NCI-H1092 (cell line): Measurements from ENCODE around the gene AMZ2.
A peak's percentile ranks its signal among the peaks of the same experiment; 100 is the strongest.

Experiments
- DNase-seq: peaks from one replicate; lab custom pipeline; 2025; lab: John Stamatoyannopoulos, UW

The AMZ2 gene

DNA sequence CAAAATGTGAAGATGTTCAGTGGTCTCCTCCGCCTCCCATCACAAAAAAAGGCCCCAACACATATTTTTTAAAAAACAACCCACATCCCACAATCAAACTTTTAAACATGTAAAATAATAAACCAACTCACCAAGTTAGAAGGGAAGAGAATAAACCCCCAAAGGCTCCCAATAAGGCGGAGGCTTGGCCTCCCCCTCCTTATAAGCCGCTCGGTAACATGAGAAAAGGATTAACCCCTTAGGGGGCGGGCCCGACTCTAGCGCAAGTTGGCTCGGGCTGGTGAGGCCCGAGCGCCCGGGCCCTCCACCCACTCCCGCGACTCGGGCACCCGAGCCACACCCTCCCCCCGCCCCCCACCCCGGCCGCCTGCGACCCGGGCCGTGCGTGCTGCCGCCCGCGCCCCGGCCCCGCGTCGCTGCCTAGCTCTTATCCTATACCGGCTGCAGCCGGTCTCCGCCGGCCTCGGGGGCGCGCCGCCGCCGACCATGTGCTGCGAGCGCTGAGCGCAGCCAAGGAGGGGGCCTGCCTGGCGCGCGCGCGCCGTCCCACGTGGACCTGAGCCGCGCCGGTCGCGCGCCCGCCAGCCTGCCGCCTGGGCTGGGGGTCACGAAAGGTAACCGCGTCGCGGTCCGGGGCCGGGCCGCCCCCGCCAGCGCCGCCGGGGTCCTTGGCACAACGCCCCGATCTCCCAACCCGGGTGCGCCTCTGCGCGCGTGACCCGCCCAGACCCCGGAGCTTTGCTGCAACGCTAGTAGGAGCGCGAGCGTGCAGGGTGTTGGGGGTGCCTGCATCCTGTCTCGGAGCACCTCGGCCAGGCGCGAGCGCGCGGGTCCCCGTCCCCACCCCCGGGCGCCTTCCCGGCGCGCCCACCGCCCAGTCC, 43.4 kb downstream of the AMZ2 start, which contains the start of the genes ARSG and SLC16A6:
Gene ARSG (plus strand): TSS at position 541 of the 881 bp plus-strand sequence. CDS start 15,999 bp downstream, outside the sequence.
Gene SLC16A6 (minus strand): TSS at position 173 of the 881 bp plus-strand sequence. CDS start 12,807 bp downstream, outside the sequence.
- peak; percentile 70 for DNase-seq

DNA sequence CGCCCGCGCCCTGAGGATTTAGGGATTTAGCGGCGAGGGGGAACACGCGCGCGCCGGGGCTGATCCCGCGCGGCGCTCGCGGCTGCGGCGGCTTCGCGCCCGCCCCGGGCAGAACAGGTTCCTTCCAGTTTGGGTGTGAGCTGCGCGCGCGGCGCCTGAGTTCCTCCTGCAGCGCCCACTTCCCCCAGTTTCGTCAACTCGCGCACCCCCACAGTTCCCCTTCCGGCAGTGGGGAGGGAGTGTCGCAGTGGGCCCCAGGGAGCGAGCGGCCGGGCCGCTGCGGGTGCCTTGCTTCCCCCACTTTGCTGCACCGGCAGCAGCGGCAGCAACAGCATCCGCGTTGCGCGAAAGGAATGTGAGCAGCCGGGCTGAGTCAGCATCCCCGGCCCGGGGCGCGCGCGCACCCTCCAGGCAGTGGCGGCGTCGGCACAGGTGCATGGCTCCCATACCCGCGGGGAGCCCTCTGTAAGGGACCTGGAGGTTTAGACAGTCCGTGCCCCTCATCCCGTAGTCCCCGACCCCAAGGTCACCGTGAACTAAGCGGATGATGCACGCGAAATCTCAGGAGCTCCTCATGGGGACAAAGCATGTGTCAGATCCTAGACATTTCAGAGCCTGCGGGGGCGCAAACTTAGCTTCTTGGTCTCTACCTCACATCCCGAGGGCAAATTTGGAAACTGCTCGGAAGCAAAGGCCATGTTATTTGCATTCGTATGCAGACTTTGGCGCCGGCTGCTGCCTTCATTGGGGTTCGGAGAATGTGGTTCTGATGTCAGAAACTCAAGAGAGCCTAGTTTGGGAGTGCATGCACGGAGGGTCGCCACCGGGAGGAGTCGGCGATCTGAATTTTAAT, 44.2 kb downstream of the AMZ2 start:
- peak; percentile 43 for DNase-seq

DNA sequence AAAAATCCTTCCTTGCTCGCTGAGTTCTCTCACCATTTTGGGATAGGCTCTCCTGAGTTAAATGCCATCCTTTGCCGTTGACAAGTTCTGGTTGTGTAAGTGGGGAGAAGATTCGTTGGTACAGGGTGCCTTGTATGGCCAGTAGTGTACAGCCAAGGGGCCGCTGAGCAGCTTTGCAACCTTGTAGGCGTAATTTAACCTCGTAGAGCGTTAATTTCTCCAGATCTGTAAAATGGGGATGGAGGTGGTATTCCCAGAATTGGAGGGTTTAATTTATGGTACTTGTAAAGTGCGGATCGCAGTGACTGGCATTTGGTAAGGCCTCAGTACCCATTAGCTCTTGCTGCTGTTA, 44.8 kb downstream of the AMZ2 start:
- DNase-seq: no peak

DNA sequence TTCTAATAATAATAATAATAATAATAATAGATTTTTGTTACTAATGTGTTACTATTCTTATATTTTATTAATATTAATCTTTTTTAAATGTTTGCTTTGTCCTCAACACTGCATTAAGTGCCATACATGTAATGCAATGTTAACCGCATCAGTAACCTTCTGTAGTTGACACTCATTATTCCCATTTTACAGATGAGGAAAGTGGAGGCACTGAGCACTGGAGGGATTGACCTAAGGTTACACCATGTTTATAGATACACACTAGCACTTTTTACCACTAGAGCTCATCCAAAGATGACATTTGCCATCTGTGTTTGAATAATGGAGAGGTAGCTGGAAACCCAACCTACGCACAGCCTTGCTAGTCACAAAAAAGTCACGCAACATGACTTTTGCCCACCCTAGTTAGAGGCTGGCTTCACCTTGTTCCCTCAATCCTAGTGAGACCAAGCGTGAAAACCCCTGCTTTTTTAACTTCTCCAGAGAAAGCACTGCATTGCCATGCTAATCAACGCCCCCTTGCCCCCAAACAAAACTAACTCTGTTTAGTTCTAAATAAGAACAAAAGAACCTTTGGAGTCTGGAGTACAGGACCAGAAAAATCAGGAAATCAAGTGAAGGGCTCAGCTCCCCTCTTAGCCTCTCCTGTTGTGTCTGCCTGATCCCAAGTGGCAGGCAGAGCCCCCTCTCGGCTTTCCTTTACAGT, 45.8 kb downstream of the AMZ2 start:
- DNase-seq: no peak

DNA sequence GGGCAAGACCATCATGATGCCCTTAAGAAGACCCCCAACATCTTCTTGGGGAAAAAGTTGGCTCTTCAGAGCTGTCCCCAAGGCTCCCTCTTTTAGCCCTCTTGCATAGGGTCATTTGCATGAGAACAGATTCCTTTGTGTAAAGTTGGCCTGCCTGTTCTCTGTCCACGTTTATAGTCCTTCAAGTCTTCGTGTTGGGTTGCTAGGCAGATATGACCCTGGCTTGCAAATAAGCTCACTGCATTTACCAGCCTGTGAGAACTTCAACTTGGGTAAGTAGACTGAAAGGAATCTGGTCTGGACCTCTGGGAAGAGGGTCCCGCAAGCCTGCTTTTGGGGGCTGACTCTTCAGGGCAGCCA, 46.3 kb downstream of the AMZ2 start:
- DNase-seq: no peak

DNA sequence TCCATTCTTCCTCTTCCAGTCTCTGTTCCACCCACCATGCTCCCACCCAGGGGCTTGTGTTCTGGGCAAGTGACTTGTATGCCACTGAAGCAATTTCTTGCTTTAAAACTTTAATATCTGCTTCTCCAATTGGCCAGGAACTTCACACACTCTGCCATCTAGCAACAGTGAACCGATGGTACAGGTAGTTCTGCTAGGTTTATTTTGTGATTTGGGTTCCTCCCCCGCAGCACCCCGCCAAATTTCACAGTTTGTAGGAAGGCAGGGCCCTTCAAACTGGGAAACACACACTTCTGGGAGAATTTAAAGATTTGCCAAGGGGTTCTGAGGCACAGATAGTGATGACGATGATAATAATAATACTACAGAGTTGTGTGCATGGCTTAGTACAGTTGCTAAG, 46.8 kb downstream of the AMZ2 start:
- no peak for DNase-seq

DNA sequence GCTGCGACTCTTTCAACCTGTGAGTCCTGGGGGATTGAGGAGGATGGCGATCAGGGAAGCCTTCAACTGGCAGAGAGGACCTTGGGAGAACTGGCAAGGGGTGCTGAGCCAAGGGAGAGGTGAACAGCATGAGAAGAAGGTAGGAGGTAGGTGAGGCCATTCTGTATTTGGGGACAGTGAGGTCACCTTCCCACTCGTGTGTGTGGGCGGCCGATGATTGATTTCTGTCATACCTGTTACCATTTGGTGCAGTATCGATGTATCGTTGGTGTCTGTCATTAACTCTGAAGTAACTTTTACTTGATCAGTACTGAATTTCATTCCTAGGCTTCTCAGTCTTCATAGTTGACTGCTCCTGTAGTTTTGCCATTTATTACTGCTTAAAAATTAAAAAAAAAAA, 47.2 kb downstream of the AMZ2 start:
- DNase-seq: no peak

DNA sequence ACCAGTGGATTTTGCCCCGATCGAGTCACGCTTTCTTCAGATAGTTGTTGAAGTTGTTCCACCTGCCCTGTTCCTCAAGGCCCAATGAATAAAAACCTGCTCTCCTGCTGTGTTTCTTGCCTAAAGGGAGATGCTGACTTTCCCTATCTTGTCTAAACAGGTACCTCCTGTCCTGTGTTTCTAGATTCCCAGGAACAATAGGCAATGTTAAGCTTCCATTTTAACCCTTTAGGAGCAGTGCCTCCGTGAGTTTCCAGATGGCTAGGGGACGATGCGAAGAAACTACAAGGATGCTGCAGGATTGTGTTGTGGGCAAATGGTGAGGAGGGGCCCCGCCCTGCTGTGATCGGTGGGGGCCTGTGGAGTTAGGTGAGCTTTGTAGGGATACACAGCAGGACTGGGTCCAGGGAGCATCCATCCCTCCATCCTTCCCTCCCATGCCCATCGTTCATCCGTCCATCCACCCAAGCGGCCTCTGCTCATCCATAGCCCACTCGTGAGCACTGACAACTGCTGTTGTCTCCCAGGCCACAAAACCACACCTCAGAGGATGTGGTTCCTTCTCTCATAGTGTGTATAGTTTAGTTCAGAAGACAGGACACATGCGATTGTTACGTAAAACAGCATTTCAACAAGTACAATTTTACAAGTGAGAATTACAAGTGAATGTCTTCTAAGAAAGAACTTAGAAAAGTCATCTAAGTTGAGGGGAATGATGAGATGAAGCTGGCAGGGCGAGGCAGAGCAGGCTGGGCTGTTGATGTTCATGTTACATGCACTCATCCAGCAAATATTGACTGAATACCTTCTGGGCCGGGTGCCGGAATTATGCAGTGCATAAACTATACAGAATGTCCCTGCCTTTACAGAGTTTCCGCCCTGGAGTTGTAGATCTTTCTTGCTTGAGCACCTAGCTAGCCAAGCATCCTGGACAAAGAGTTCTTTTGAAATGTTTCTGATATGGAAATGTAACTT, 48.7 kb downstream of the AMZ2 start:
- DNase-seq: no peak

DNA sequence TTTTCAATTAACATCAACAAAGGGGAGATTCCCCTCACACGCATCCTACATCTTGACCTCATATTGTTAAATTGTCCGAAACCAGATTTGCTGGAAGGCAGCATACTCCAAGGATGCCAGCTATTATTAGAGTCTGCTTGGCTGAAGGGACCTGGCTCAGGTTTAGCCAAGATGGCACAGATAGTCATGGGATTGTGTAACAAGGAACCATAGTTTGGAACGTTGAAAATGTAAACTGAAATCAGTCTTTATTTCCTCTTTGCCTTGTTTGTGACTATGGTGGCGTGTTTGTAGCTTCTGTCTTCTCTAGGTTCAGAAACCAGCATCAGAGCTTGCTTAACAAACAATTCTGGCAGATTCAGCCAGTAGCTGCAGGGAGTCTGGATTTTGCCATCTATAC, 49.4 kb downstream of the AMZ2 start:
- no peak for DNase-seq

DNA sequence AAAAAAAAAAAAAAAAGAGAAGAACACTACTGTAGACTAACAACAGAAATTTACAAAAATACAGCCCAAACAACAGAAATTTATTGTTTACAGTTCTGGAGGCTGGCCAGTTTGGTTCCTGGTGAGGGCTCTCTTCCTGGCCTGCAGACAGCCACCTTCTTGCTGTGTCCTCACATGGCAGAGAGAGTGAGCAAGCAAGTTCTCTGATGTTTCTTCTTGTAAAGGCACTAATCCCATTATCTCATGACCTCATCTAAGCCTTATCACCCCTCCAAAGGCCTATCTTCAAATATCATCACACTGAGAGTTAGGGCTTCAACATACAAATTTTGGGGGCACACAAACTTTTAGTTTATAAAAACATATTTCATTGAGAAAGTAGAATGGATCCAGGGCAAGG, 50.8 kb downstream of the AMZ2 start:
- no peak for DNase-seq

DNA sequence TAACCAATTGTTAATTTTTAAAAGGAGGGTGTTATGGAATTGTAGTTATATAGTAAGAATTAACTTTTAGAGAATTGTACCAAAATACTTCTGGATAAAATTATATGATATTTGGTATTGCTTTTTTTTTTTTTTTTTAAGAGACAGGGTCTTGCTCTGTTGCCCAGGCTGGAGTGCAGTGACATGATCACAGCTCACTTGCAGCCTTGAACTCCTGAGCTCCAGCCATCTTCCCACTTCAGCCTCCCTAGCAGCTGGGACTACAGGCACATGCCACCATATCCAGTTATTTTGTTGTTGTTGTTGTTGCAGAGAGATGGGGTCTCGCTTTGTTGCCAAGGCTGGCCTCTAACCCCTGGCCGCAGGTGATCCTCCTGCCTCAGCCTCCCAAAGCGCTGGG, 52.0 kb downstream of the AMZ2 start:
- no peak for DNase-seq

DNA sequence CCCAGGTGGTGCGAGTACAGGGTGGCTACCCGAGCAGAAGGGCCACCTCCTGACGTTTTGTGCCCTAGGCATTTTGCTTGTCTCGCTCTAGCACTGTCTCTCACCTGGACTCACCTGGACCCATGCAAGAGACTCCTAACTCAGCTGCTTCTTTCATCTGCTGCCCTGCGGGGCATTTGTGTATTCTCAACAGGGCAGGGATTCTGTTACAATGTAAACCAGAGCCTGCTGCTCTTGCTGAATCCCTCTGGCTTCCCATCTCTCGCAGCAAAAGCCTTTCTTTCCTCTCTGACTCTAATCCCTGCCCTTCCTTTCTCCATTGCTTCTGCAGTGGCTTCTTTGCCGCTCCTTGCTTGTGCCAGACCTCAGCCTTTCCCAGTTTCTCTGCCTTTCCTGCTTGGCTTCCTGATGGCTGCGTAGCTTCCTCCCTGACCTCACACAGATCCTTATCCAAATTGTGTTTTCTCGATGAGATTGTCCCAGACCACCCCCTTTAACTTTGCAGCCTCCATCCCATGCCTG, 53.7 kb downstream of the AMZ2 start:
- peak; percentile 39 for DNase-seq

DNA sequence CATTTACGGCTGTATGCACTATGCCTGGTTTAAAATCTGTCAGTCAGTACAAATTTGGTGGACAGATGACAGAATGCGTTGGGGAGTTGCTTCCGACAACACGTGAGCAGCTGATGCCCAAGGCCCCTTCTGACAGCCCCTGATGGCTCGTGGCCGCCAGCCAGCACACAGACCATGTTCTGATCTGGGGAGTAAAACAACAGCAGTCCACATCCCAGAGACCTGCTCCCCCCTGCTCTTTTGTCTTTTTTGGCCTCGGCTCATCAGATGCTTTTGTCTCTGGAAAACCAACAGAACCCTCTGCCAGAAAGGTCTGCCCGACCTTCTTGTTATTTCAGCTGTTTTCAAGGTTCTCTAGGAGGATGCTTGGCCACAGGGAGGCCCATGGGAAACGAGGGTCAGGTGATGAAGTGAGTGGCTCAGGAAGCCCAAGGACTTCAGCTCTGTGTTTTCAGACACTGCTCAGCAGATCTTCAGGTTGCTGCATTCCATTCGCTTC, 54.3 kb downstream of the AMZ2 start:
- peak; percentile 58 for DNase-seq

DNA sequence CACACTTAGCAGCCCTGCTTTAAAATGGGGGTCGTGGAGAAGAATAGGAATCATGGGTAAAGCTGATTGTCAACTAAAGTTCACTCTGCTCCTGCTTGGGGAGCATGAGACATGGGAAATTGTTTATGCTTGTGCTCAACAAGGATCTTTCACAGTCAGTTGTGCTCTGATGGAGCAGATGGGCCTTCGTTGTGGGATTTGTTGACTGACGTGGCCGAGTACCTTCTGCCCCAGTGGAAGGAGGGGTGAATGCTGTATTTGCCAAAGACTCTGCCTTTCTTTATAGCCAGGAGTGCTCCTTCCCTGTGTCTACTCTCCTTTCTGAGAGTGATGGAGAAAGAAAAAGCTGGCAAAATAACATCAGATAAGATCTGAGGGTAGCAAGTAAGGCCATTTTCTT, 54.8 kb downstream of the AMZ2 start:
- DNase-seq: no peak

DNA sequence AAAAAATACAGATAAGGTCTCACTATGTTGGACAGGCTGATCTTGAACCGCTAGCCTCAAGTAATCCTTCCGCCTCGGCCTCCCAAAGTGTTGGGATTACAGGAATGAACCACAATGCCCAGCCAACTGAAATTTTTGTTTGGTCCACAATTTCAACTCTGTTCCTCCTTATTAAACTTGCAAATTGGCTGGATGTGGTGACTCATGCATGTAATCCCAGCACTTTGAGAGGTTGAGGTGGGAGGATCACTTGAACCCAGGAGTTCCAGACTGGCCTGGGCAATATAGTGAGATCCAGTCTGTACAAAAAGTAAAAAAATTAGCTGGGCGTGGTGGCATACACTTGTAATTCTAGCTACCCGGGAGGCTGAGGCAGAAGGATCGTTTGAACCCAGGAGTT, 56.9 kb downstream of the AMZ2 start:
- no peak for DNase-seq

DNA sequence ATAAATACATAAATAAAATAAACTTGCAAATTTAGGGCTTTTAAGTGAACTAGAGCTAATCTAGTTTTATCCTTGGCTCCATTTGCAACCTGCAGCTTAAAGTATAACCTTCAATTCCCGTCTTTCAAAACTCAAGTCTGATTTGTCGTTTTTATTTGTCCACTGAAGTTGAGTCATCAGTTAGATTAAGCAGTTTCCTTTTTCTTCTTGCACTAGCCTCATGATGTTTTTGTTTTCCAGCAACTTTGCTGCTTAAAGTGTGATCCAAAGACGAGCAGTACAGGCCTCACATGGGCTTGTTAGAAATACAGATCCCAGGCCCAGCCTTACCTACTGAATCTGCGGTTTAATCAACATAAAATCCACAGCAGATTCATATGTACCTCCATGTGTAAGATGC, 57.3 kb downstream of the AMZ2 start:
- no peak for DNase-seq
